A204.1 (cell line): Measurements from ENCODE around the gene SHROOM2.

ENCODE experiments used
- FAIRE-seq: peaks from 2 replicates; lab custom pipeline; 2012; peaks lifted over from hg19 to GRCh38; lab: Jason Lieb, UNC

SHROOM2 gene

DNA sequence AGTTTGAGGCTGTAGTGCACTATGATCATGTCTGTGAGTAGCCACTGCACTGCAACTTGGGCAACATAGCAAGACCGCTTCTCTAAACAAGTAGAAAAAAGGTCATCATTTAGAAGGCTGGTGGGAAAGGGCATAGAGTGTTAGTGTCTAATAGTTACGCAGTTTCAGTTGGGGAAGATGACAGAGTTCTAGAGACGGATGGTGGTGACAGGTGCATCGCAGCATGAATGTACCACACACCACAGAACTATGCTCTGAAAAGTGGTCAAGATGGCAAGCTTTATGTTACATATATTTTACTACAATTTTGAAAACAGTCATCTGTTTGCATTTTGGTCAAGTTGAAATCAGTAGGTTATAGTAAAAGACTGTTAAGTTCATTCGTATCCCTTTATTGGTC, 157.2 kb downstream of the SHROOM2 start:
- no peak for FAIRE-seq

DNA sequence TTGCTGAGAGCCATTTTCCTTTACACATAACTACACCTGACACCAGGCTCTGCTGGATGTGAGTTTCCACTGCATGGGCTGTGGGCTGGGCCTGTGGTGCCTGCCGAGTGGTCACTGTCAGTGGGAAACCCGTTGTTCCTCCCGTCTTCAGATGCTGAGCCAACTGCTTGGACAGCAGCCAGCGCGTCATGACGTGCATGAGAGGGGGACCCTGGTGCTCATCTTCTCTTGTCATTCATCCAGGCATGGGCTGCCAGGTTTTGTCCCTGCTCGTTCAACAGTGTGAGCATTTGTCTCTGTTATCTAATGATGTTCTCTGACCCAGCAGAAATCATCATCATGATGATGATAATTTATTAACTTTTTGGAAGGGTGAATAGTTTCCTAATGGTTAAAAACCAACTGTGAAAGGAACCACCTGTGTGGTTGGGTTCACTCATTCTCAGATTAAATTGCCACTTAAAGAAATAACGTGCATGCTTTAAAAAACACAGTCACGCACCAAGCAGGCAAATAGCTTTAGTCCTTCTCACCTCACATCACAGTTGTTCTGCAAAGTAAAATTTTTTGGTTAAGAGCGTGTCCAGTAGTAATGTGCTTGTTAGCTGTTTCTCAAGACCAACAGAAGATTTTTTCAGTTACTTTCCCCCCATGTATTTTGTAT, 161.0 kb downstream of the SHROOM2 start:
- no peak for FAIRE-seq

DNA sequence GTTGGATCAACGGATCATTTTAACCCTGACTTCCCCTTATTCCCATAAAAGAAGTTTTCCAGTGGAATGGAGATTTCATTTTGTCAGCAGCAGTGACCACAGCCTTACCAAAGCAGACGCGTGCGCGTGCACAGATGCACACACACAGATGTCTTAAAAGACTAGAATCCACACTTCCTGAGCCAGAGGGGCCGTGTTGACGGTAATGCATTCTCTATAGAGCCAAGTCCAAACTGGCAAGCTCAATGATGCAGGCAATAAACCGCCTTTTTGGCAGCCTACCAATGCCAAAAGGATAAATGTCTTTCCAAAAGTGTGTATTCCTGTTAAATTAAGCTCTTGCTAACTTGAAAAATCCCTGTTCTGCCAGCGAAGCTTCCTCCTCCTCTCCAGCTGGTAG, 162.2 kb downstream of the SHROOM2 start:
- FAIRE-seq, result no peak

DNA sequence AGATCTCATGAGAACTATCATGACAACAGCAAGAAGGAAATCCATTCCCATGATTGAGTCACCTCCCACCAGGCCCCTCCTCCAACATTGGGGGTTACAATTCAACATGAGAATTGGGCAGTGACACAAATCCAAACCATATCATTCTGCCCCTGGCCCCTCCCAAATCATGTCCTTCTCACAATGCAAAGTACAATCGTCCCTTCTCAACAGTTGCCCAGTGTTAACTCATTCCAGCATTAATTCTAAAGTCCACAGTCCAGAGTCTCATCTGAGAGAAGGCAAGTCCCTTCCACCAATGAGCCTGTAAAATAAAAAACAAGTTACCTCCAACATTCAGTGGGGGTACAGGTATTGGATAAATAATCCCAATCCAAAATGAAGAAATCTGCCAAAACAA, 166.1 kb downstream of the SHROOM2 start:
- no peak for FAIRE-seq

DNA sequence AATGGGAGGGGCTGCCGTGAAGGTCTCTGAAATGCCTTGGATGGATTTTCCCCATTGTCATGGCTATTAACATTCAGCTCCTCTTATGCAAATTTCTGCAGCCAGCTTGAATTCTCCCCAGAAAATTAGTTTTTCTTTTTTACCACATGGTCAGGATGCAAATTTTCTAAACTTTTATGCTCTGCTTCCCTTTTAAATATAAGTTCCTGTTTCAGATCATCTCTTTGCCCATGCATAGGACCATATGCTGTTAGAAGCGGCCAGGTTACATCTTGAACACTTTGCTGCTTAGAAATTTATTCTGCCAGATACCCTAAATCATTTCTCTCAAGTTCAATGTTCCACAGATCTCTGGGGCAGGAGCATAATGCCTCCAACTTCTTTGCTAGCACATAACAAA, 167.2 kb downstream of the SHROOM2 start:
- FAIRE-seq, result no peak

DNA sequence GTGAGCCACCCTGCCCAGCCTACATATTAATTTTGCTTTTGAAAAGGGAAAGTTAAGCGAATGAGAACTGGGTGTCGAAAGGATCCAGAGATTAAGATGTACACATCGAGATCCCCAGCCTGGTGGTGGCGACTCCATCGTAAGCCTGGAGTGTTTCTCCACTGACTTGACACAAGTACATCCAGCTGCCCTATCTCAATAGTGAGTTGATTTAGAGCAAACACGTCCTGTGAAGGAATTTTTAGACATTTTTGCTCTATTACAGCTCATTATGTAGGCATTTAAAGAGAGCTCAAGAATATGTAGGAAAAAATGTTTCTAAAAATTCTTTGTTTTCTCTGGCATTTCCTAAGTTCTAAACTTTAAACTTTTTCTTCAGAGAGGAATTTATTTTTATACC, 169.3 kb downstream of the SHROOM2 start:
- no peak for FAIRE-seq

DNA sequence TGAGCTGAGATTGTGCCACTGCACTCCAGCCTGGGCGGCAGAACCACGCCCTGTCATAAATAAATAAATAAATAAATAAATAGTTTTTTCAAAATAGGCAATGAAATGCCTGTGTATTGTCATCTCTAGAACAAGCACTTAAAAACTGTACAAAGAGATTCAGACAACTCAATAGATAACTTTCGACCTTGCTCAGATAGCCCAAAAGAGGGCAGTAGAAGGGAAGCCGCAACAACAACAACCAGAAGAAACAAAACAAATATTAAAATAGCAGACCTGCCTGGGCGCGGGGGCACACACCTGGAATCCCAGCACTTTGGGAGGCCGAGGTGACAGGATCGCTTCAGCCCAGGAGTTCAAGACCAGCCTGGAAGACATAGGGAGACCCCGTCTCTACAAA, 171.5 kb downstream of the SHROOM2 start:
- no peak for FAIRE-seq

DNA sequence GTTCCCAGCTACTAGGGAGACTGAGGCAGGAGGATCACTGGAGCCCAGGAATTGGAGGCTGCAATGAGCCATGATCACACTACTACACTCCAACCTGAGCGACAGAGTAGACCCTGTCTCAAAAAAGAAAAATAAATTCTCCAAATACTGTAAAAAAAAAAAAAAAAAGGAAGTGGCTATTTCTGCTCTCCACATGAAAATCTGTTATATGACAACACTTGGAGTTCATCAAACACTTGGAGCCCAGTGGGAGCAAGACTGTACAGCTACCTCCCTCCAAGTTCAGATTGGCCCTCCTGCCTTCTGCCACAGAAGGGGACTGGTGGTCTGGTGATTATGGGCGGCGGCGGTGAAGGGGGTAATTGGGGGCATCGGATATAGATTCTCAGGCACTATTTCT, 172.0 kb downstream of the SHROOM2 start:
- no peak for FAIRE-seq

DNA sequence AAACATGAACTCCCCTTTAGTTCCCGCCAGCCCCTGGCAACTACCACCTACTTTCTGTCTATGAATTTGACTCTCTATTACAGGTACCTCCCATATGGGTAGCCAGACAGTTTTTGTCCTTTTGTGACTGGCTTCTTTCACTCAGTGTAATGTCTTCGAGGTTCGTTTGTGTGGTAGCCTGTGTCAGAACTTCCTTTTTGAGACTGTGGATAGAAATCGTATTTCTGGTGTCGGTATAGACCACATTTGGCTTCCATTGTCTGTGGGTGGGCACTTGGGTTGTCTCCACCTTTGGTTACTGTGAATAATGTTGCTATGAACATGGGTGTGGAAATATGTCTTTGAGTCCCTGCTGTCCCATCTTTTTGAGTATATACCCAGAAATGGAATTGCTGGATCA, 175.5 kb downstream of the SHROOM2 start:
- no peak for FAIRE-seq

DNA sequence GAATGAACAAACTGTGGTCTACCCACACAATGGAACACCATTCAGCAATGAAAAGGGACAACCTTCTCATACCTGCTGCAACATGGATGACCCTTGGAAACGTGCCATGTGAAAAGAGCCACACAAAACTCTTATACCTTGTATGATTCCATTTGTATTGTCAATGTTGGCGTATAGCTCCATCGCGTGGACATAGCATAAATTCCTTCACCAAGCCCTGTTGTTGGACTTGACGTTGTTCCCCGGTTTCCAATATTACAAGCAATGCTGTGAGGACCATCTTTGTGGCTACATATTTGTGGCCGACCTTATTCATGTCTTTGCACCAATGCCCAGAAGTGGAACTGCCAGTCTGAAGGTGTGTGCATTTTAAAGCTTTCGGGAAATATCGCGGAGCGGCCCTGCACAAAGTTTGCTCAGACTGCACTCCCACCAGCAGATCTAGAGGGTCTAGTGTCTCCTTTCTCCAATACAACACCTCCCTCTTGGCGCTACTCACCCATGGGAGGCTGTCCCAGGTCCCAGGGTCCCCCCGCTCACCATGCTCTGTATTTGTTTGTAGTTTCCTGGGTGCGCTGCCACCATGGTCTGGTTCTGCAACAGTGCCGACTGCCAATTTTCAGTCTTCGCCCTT, 180.7 kb downstream of the SHROOM2 start, which contains the start of gene CLDN34:
Gene CLDN34 (plus strand): TSS at position 584 of the 634 bp plus-strand sequence. CDS start 0 bp downstream, at position 584.
- no peak for FAIRE-seq

DNA sequence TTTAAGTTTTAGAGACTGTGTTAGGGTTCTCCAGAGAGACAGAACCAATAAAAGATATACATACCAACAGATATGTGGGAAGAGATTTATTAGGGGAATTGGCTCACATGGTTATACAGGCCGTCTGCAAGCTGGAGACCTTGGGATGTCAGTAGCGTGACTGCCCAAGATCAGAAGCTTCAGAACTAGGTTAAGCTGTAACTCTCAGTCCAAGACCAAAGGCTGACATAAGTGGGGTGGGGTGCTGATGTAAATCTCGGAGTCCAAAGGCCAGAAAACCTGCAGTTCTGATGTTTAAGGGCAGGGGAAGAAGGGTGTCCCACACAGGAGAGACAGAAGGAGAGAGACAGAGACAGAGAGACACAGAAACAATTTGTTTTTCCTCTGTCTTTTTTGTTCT, 191.4 kb downstream of the SHROOM2 start:
- FAIRE-seq, result no peak

DNA sequence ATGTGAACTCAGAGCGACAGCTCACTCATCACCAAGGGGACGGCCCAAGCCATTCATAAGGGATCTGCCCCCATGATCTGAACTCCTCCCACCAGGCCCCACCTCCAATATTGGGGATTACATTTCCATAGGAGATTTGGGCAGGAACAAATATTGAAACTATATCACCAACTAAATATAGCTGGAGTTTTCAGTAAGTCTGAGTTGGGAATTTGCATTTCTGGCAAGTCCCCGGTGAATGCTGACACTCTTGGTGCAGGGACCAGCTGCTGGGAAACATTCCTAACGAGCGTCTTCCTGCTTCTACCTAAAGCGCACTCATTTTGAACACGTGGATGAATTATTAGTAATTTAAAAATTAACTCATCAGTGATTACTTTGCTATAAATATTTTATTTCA, 194.2 kb downstream of the SHROOM2 start:
- no peak for FAIRE-seq

DNA sequence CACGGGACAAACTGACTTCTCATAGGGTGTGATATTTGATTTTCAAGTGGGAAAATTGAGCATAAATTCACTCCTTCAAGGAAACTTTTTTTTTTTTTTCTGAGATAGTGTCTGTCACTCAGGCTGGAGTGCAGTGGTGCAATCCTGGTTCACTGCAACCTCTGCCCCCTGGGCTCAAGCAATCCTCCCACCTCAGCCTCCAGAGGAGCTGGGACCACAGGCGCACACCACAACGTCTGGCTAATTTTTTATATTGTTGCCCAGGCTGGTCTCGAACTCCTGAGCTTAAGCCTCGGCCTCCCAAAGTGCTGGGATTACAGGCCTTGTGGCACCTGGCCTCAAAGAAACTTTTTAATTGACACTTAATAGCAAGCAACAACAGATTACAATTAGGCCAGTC, 194.7 kb downstream of the SHROOM2 start:
- no peak for FAIRE-seq

DNA sequence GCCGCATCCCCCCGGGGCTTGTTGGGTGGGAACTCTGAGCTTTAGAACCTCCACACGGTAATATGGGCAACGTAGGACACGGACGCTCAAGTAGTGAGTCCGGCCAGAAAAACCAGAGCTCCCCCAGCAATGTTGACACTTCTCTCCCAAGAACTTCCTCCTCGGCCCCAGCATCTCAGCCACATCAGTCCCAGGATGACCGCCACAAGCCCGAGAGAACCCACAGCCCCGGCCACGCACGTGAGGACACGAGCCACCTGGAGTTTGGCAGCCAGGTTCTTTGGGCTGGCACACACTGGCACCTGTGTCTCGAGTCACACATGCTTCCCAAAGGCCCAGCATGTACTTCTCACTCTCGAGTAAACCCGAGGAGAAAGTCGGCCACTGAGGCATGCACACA, 197.2 kb downstream of the SHROOM2 start:
- no peak for FAIRE-seq

DNA sequence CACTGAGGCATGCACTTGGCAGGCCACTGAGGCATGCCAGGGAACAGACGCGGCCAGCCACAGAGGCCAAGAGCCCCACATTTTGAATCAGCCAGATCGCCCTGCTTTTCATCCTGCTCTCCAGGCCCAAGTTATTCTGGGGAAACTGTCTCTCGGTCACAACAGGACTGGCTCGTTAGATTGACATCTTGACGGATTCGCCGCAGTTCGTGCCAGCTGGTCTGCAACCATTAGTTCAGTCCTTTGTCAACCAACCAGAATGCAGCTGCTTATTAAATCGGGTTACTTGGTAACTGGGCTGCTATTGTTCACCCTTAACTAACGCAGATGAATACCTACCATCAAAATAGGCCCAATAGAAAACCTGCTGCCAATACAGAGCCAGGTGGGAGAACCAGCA, 197.6 kb downstream of the SHROOM2 start:
- FAIRE-seq, result no peak

DNA sequence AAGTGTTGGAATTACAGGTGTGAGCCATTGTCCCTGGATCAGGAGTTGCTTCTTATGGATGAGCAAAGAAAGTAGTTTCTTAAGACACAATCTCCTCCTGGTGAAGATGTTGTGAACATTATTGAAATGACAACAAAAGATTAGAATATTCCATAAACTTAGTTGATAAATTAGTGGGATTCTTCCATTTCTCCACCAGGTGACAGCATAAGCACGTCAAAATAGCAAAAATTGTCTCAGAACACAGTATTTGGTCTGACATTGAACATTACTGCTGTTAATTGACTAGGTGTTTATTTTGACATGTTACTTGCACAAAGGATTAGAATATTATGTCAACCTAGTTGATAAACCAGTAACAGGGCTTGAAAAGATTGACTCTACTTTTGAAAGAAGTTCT, 202.5 kb downstream of the SHROOM2 start:
- peak; percentile 79 for FAIRE-seq

DNA sequence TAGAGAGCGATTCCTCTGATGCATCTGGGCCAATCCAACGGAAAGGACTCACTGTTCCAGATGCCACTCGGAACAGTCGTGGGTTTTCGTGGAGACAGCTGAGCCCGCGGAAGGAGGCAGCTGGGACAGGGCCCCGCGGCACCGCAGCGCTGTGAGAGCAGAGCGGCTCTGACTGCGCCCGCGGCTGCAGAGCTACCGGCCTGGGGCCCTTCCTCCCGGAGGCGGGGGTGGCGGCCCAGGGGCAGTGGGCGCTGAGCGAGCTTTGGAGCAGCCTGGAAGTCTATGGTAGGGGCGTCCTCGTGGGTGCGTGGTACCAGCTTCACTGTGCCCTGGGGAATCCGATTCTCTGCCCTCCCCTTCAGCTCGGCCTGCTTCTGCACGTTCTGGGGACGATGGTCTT, 205.8 kb downstream of the SHROOM2 start:
- FAIRE-seq, result no peak

DNA sequence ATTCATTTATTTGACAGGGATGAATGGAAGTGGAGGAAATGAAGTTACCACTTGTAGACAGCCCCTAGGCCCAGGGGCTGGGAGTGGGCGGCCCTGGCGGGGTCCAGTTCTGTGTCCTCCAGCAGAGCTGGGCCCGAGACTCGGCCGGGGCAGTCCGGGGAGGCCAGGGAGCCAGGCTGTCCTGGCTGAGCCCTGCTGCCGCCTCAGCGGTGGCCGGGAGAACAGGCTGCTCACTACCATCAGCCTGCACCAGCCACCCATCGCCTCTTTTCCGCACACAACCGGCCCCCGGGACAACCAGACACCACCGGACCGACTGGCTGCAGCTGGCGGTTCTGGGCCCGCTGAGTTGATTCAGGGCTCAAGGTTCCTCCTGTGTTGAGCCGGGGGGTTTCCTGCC, 206.5 kb downstream of the SHROOM2 start:
- no peak for FAIRE-seq

DNA sequence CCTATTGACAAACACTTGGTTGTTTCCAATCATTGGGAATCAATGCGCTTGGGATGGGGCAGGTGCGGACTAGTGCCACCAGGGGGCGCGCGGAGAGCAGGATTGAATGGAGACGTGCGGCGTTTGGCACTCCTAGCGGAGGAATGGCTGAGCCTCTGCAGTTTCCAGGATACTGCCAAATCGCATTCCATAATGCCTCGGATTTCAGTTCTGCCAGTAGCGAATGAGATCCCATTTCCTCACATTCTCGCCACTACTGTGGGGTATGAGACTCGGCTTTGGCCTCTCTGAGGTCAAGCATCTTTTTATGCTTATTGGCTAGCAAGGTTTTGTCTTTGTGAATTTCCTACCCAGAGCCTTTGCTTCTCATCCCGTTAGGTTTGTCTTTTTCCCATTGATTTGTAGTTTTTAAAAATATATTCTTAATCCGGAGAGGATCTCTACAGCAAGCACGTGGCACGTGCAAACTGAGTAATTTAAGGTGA, 209.7 kb downstream of the SHROOM2 start:
- no peak for FAIRE-seq

DNA sequence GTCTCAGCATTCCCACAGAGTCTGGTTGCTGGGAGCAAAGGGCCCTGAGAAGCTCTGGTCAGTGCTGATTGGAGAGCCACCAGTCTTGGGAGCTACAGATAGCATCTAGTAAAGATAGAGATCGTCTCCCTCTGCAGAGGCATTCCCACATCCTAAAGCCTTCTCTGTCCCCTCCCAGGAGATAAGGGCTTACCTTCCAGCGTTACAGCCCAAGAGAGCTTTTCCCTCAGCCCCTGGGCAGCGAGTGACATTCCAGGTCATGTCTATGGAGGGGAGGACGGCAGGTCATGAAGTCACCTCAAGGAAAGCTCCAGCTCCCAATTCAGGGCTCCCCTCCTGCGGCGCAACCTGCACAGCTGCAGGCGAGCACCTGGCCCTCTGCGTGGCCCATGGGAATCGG, 210.8 kb downstream of the SHROOM2 start:
- FAIRE-seq, result no peak

DNA sequence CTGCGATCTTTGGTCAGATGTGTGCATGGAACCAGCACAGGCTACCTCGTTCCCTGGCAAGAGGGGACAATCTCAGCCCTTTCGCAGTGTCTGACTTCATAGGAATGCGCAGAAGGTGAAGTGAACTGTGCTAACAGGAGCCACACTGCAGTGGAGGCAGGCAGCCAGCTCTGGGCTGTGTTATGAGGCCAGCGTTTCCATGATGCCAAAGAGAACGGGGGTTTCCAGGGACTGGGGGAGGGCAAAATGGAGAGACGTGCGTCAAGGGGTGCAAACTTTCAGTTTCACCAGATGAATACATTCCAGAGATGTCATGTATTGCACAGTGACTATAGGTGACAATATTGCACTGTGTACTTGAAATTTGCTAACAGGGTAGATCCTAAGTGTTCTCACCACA, 211.3 kb downstream of the SHROOM2 start:
- FAIRE-seq, result no peak
